K562 (cell line): ENCODE measurements around the gene OSBPL3. TPM values are rescaled to one million over a fixed set of nuclear protein-coding genes. Genes with fewer than 3 reads are reported as not detected.

Experiments
- ATAC-seq: fragments of 200-7000 bp; cut with Tn5 transposase; 3 replicates; pipeline ENCODE4 v1.9.1; 2020; ENCODE audit warnings: moderate library complexity
- BruUV-seq: library from RNA; stranded (reverse); fragments of 400-500 nt; replicated peaks from 2 replicates; lab custom pipeline; 2021; lab: Mats Ljungman, UMichigan
- CTCF ChIA-PET: fragments of 300-600 bp; formaldehyde crosslinking; extraction: SDS; loops from one replicate; lab custom pipeline; 2021; ENCODE audit warnings: low intra/inter-chr PET ratio; lab: Yijun Ruan, JAX
- POLR2A ChIA-PET: fragments of 300-600, 350-650 bp; sonication (Branson Sonifier 250); formaldehyde crosslinking; extraction: SDS; loops from one replicate; lab custom pipeline; 2021; ENCODE audit warnings: antibody characterized with exemption, inconsistent platforms; lab: Yijun Ruan, JAX
- DNase-seq, 4 experiments: peaks; one replicate each; pipeline versions ENCODE4 v3.0.0 to v3.0.0-alpha.2; 2011 to 2018; ENCODE audit warnings: low spot score in 3 of 4, mixed read lengths in 3 of 4; ENCODE audit errors: extremely low read depth in 1 of 4
- FAIRE-seq: peaks from 2 replicates; lab custom pipeline; 2011; peaks lifted over from hg19 to GRCh38; lab: Jason Lieb, UNC
- H2AFZ ChIP-seq: 2 replicates; pipeline ENCODE4 v1.6.0; 2011; ENCODE audit warnings: low read depth, low read length, control low read depth, inconsistent platforms
- H3K27ac ChIP-seq: fragments of 200-600 bp; 3 replicates; pipeline ENCODE4 v1.8.0; 2011; ENCODE audit warnings: low read depth, mild to moderate bottlenecking, control low read depth, inconsistent platforms, low read length, moderate library complexity, mixed read lengths; ENCODE audit errors: extremely low read depth
- H3K27me3 ChIP-seq, 2 experiments: fragments of 300-600 bp in 1 of 2; 2 replicates in 1 of 2; 3 replicates in 1 of 2; pipeline versions ENCODE4 v1.6.0 to v1.8.0; 2011; ENCODE audit warnings: inconsistent platforms in 2 of 2, low read length in 2 of 2, mild to moderate bottlenecking in 1 of 2, mixed read lengths in 1 of 2, moderate library complexity in 1 of 2; ENCODE audit not compliant: control insufficient read depth in 2 of 2, insufficient read depth in 2 of 2
- H3K36me3 ChIP-seq: fragments of 300-600 bp; 3 replicates; pipeline ENCODE4 v1.8.0; 2011; ENCODE audit warnings: mild to moderate bottlenecking, low read length, inconsistent platforms; ENCODE audit not compliant: control insufficient read depth, insufficient read depth
- H3K4me1 ChIP-seq, 2 experiments: fragments of 200-600 bp in 1 of 2; replicated peaks in 1 of 2; 2 replicates in 1 of 2; 3 replicates in 1 of 2; pipeline versions ENCODE4 v1.5.1 to v1.8.0; 2011; ENCODE audit warnings: inconsistent platforms in 2 of 2, low read length in 2 of 2, mild to moderate bottlenecking in 1 of 2, mixed read lengths in 1 of 2, moderate library complexity in 1 of 2; ENCODE audit not compliant: control insufficient read depth in 2 of 2, insufficient read depth in 2 of 2
- H3K4me2 ChIP-seq: 2 replicates; pipeline ENCODE4 v1.6.1; 2011; ENCODE audit warnings: low read length, control low read depth, inconsistent platforms, mixed read lengths; ENCODE audit not compliant: insufficient read depth
- H3K4me3 ChIP-seq: fragments of 200-600 bp; sonication (generic), shearing (Covaris generic); 2 replicates; pipeline ENCODE4 v1.5.1; 2016; ENCODE audit warnings: control low read depth, inconsistent platforms
- H3K79me2 ChIP-seq: fragments of 200-600 bp; 3 replicates; pipeline ENCODE4 v1.8.0; 2011; ENCODE audit warnings: low read length, inconsistent platforms; ENCODE audit not compliant: control insufficient read depth, insufficient read depth
- H3K9ac ChIP-seq, 2 experiments: 2 replicates each; pipeline versions ENCODE4 v1.6.0 to v1.6.1; 2011; ENCODE audit warnings: low read depth in 2 of 2, low read length in 2 of 2, control low read depth in 1 of 2, inconsistent platforms in 1 of 2, mild to moderate bottlenecking in 1 of 2, mixed read lengths in 1 of 2; ENCODE audit not compliant: insufficient read depth in 1 of 2
- H3K9me1 ChIP-seq: one replicate; pipeline ENCODE4 v1.6.0; 2011; ENCODE audit warnings: inconsistent platforms, mild to moderate bottlenecking, low read length, moderate library complexity; ENCODE audit not compliant: control insufficient read depth, insufficient read depth
- H3K9me3 ChIP-seq: replicated peaks from 2 replicates; pipeline ENCODE4 v1.5.1; 2011; ENCODE audit warnings: low read depth, low read length, inconsistent platforms; ENCODE audit not compliant: control insufficient read depth, insufficient read depth
- H4K20me1 ChIP-seq: replicated peaks from 2 replicates; pipeline ENCODE4 v1.6.1; 2011; ENCODE audit warnings: low read length, inconsistent platforms, mixed read lengths; ENCODE audit not compliant: control insufficient read depth, insufficient read depth
- HBP1 ChIP-seq: fragments of 450-650 bp; formaldehyde crosslinking; IDR thresholded peaks from 2 replicates; pipeline ENCODE4 v1.4.0; 2022; ENCODE audit warnings: missing genetic modification characterization
- HIVEP1 ChIP-seq: fragments of 250-450 bp; sonication (Bioruptor Pico); IDR thresholded peaks from 2 replicates; pipeline ENCODE4 v1.4.0; 2020; ENCODE audit warnings: mild to moderate bottlenecking
- SRF ChIP-seq, 2 experiments: fragments of 250-450, 450-650 bp in 1 of 2; sonication (Bioruptor Pico) in 1 of 2; sonication (generic) in 1 of 2; formaldehyde crosslinking; IDR thresholded peaks; 2 replicates each; pipeline versions ENCODE4 v1.5.0 to v1.5.1; 2020 to 2022; ENCODE audit warnings: mild to moderate bottlenecking in 1 of 2, missing genetic modification reagents in 1 of 2
- STAT5A ChIP-seq: IDR thresholded peaks from 2 replicates; pipeline ENCODE4 v1.6.1; 2012; ENCODE audit warnings: low read length, inconsistent platforms, borderline replicate concordance
- ZFP1 ChIP-seq: fragments of 450-650 bp; formaldehyde crosslinking; IDR thresholded peaks from 2 replicates; pipeline ENCODE4 v1.4.0; 2020; ENCODE audit warnings: mild to moderate bottlenecking, mixed read lengths
- WGBS: fragments of 100-300 bp; shearing (Covaris generic); methylation state at CpG from one replicate; pipeline ENCODE4 v1.1.6; 2016; ENCODE audit warnings: low coverage, mixed read lengths; ENCODE audit not compliant: insufficient coverage; ENCODE audit errors: missing lambda C conversion rate; 5-methylcytosine and 5-hydroxymethylcytosine counted together
- in situ Hi-C: fragments of 300-500 bp; cut with MboI; formaldehyde crosslinking; loops from 4 replicates; pipeline ENCODE4 v1.15.0; 2018; ENCODE audit warnings: inconsistent platforms, mixed read lengths
- intact Hi-C: fragments of 100-400 bp; cut with micrococcal nuclease; formaldehyde crosslinking; loops from 2 replicates; pipeline ENCODE4 v1.14.2; 2022
- polyA plus RNA-seq, 8 experiments: library from polyadenylated mRNA; depleted of rRNA in 4 of 8; stranded (reverse) in 5 of 8; unstranded in 3 of 8; fragments of >200 nt; fragmentation: Nextera tagmentation in 2 of 8; fragmentation: Illumina TruSeq in 1 of 8; extraction: Ambion mirVana in 2 of 8; extraction: Trizol in 1 of 8; gene quantifications; 2 replicates each; pipeline versions ENCODE4 v1.2.1 to v1.2.3, GENCODE V29; 2011 to 2014; ENCODE audit warnings: inconsistent platforms in 1 of 8, missing spikeins in 1 of 8
- total RNA-seq, 7 experiments: library from RNA; depleted of rRNA in 6 of 7; stranded (reverse); fragments of >200 nt in 6 of 7; fragmentation: Illumina TruSeq in 2 of 7; extraction: Trizol in 2 of 7; gene quantifications; 2 replicates each; pipeline versions ENCODE4 v1.2.1 to v1.2.3, GENCODE V29; 2011 to 2021; ENCODE audit warnings: low replicate concordance in 1 of 7
- TF ChIP-seq, protein P1 (sequence below): fragments of 250-450 bp; sonication (Bioruptor Pico); IDR thresholded peaks from 2 replicates; pipeline ENCODE4 v1.4.0; 2020; ENCODE audit warnings: mild to moderate bottlenecking, moderate library complexity
- TF ChIP-seq, protein P2 (sequence below), 2 experiments: fragments of 450-650 bp; IDR thresholded peaks; 2 replicates each; pipeline ENCODE4 v1.6.1; 2018; ENCODE audit warnings: mild to moderate bottlenecking in 2 of 2, low read depth in 1 of 2; ENCODE audit not compliant: partially characterized antibody in 2 of 2

Gene OSBPL3
- total and polyA plus RNA-seq, 9 of the 15 experiments (the other 6 are each of a cell fraction or from before 2014, with no cell fraction given), result 4.8 to 37.2 (median 26.5) TPM

DNA sequence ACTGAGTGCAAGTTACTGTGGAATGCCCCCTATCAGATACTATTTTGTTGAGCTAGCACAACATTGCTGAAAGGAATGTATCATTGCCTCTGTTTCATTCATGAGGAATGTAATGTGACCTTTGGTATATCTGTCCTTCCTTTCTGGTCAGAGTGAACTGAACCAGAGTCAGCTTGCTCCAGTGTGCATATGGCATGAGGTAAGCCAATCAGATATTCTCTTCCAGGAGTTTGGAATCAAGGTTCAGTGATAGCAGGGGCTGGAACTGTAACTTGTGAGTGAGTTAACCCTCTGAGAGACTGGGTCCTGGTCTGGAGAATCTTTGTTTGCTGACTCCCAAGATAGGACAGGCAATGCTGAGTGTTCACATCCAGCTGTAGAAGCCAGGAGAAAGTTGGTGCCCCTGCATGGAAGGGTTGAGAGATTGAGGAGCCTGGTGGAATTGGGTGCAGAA, 45.3 kb upstream of the OSBPL3 start (continued):
- TF ChIP-seq, protein P1, sequence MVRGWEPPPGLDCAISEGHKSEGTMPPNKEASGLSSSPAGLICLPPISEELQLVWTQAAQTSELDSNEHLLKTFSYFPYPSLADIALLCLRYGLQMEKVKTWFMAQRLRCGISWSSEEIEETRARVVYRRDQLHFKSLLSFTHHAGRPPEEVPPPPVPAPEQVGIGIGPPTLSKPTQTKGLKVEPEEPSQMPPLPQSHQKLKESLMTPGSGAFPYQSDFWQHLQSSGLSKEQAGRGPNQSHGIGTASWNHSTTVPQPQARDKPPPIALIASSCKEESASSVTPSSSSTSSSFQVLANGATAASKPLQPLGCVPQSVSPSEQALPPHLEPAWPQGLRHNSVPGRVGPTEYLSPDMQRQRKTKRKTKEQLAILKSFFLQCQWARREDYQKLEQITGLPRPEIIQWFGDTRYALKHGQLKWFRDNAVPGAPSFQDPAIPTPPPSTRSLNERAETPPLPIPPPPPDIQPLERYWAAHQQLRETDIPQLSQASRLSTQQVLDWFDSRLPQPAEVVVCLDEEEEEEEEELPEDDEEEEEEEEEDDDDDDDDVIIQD (CRISPR knock-in tag), result no peak
- TF ChIP-seq HIVEP1 (CRISPR knock-in tag), result no peak

GRCh38 chr7:25024066-25024465, 44.1 kb upstream of the OSBPL3 start:
- BruUV-seq, result no TSS peak
- no peaks in the 10 kb centered on the region for H3K79me2 ChIP-seq
- TF ChIP-seq, protein P2, sequence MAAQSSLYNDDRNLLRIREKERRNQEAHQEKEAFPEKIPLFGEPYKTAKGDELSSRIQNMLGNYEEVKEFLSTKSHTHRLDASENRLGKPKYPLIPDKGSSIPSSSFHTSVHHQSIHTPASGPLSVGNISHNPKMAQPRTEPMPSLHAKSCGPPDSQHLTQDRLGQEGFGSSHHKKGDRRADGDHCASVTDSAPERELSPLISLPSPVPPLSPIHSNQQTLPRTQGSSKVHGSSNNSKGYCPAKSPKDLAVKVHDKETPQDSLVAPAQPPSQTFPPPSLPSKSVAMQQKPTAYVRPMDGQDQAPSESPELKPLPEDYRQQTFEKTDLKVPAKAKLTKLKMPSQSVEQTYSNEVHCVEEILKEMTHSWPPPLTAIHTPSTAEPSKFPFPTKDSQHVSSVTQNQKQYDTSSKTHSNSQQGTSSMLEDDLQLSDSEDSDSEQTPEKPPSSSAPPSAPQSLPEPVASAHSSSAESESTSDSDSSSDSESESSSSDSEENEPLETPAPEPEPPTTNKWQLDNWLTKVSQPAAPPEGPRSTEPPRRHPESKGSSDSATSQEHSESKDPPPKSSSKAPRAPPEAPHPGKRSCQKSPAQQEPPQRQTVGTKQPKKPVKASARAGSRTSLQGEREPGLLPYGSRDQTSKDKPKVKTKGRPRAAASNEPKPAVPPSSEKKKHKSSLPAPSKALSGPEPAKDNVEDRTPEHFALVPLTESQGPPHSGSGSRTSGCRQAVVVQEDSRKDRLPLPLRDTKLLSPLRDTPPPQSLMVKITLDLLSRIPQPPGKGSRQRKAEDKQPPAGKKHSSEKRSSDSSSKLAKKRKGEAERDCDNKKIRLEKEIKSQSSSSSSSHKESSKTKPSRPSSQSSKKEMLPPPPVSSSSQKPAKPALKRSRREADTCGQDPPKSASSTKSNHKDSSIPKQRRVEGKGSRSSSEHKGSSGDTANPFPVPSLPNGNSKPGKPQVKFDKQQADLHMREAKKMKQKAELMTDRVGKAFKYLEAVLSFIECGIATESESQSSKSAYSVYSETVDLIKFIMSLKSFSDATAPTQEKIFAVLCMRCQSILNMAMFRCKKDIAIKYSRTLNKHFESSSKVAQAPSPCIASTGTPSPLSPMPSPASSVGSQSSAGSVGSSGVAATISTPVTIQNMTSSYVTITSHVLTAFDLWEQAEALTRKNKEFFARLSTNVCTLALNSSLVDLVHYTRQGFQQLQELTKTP (IDR thresholded peaks at IDR 0.05; ENCODE audit: low read depth in 1 of 2, partially characterized antibody in 2 of 2), result no peak
- TF ChIP-seq SRF (CRISPR knock-in tag; IDR thresholded peaks at IDR 0.05) (no peak), STAT5A (no peak), HBP1 (CRISPR knock-in tag) (no peak), ZFP1 (CRISPR knock-in tag) (no peak)

More at GRCh38 chr7:25024066-25024465, 44.1 kb upstream of the OSBPL3 start:
- DNase-seq (no peak), ATAC-seq (no peak), FAIRE-seq (no peak)
- Histone ChIP-seq H3K4me1 (peaks cover 2 to 8% of the 10 kb centered on the region in 2 experiments; a peak in 3 of 5 replicates), H3K9me3 (no peaks in the 10 kb centered on the region), H3K36me3 (no peaks in the 10 kb centered on the region), H3K9me1 (no peaks in the 10 kb centered on the region), H3K4me2 (no peak overlapping the region), H3K9ac (no peak overlapping the region), H3K4me3 (no peak overlapping the region), H3K27me3 (peaks cover 0 to 10% of the 10 kb centered on the region in 2 experiments; a peak in 3 of 5 replicates), H2AFZ (no peak overlapping the region), H4K20me1 (no peaks in the 10 kb centered on the region), H3K27ac (no peak overlapping the region)
- WGBS, result 0% methylated on average over 2 of the region's 2 CpGs
- intact Hi-C loops, result no loop called here
- CTCF ChIA-PET, result no interaction called here
- POLR2A ChIA-PET, result no interaction called here
- in situ Hi-C loops, result no loop called here
